GM18951 (cell line): ENCODE data around the gene SMCO2.

ENCODE experiments used
- POLR2A ChIP-seq: IDR thresholded peaks from 4 replicates; pipeline ENCODE4 v1.6.1; 2011; ENCODE audit warnings: mild to moderate bottlenecking; ENCODE audit not compliant: insufficient read length, insufficient read depth; ENCODE audit errors: extremely low read depth
- in situ Hi-C: fragments of 300-500 bp; cut with MboI; formaldehyde crosslinking; loops from one replicate; pipeline ENCODE4 v1.12.0; 2022; ENCODE audit warnings: low sequenced_read_pairs, mixed read lengths, inconsistent platforms; ENCODE audit not compliant: unreplicated experiment

Gene SMCO2

DNA sequence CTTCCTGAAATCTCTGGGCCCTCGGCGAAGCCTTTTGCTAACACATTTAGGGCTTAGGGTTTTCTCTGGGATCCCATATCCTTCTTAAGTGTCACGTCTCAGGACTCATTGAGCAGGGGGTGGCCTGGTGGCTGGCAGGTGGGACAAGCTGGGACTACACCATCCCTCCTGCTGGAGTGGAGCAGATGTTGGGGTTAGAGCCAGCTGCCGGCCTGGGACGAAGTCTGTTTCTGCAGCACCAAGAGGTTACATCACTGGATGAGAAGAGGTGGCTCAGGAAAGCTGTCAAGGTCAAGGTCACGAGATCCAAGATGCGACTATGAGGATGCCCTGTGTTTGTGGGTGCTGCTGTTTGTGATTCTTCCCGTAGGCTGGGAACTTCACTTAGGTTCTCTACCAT lies 16.3 kb downstream of the SMCO2 start:
- in situ Hi-C loops, result no loop called here
- TF ChIP-seq POLR2A, result no peak

DNA sequence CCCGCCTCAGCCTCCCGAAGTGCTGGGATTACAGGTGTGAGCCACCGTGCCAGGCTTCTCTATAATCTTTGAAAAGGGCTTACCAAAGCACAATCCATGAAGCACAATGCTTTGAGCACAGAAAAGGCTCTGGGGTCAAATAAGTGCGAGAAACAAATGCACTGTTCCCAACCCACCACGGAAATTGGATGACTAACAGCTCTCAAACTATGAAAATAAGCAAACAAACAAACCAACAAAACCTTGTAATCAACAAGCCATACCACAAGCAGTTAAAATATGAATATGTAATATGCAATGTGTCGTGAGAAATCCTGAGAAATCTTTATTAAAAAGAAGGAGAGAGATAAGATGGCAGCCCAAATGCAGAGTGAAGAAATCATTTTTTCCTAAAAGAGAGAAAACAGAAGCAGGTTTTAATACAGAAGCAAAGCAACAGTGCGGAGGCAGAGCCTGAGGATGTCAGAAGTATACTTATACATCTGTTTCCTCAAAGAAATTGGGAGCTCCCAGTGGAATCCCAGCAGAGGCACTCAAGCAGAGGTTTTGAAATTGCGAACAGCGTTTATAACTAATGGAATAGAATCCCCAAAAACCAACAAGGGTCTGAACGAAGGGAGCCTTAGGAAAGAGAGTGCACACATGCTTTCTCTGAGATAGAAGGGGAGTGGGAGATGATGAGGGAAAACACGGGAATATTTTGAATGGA lies 17.1 kb downstream of the SMCO2 start:
- TF ChIP-seq POLR2A, result no peak
- in situ Hi-C loops, result no loop called here

DNA sequence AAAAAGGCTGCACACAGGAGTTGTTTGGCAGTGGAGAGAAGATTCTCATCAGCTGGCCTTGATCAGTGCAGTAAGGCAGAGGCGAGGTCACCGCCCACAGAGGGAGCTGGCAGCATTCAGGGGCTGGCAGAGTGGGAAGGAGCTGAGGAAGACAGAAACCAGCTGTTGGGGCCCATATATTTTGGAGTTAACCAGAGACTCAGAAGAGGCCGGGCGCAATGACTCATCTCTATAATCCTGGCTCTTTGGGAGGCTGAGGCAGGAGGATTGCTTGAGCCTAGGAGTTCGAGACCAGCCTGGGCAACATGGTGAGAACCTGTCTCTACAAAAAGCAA lies 17.7 kb downstream of the SMCO2 start:
- TF ChIP-seq POLR2A, result no peak
- in situ Hi-C loops, result no loop called here

DNA sequence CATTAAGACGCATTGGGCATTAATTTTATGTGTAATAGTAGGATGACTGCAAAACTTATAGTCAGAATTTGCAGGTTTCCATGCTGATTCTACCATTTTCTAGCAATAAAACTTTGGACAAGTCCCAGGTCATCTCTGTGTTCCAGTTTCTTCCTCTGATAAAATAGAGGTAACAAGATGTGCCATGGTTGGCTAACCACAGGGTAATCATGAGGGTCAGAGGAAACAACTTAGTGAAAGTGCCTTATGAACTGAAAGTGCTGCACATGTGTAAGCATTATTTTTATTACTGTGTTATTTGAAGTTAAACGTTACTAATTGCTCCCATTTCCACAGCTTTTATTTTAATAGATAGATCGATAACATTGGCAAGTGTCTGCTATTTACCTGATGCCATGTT lies 21.1 kb downstream of the SMCO2 start:
- in situ Hi-C loops, result no loop called here

DNA sequence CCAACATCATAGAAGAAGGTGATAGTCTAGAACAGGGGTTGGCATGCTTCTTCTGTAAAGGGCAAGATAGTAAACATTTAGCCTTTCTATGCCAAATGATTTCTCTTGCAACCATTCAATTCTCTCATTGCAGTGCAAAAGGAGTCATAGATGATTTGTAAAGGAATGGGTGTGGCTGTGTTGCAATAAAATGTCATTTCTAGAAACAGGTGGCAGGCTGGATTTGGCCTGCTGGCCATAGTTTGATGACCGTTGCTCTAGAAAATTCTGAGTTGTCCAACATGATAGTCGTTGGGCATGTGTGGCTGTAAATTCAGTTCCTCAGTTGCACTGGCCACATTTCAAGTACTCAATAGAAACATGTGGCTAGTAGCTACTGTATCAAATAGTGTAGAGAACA lies 21.7 kb downstream of the SMCO2 start:
- no peak for TF ChIP-seq POLR2A
- in situ Hi-C loops, result no loop called here

More for the DNA sequence above, 21.1 kb downstream of the SMCO2 start:
- TF ChIP-seq POLR2A, result no peak

DNA sequence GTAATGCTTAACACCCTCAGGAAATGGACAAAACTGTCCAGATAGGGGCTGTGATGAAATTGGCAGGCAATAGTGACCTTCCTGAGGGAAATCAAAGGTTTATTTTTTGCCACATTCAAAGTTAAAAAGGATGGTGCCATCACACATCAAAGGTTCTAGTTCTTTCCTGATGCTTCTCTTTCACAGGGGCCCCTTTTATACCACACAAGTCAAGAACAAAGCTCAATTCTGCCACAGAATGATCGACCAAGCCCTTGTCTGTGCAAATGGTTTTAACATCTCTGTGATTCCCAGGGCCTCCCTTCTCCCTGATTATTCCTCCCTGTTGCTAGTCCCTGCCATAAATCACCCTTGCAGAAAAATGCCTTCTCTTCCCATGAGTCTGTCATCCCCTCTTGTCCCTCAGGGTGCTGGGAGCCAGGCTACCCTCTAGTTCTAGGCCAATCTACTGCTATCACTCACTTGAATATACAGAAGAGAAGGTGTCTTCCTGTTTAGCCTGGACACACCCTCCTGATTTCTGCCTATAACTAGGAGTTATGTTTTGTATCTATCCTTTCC lies 22.7 kb downstream of the SMCO2 start:
- in situ Hi-C loops, result no loop called here
- no peak for TF ChIP-seq POLR2A

DNA sequence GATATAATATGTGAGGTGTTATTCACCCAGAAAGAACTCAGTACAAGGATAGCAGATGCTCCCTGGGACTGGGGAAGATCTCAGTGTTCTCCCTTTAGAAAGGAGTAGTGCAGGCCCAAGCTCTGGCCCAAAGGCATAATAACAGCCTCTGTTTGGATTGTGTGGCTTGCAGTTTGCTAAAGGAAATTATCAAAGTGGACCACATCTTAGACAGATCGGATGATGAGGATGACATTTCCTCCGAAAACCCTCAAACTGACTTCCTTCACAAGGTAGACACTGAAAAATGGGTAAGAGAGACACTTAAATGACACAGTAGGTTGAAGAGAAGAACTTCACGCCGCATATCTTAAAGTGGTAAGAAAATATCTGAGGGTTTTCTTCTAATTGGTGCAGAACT lies 26.1 kb downstream of the SMCO2 start:
- in situ Hi-C loops, result no loop called here
- TF ChIP-seq POLR2A, result no peak

DNA sequence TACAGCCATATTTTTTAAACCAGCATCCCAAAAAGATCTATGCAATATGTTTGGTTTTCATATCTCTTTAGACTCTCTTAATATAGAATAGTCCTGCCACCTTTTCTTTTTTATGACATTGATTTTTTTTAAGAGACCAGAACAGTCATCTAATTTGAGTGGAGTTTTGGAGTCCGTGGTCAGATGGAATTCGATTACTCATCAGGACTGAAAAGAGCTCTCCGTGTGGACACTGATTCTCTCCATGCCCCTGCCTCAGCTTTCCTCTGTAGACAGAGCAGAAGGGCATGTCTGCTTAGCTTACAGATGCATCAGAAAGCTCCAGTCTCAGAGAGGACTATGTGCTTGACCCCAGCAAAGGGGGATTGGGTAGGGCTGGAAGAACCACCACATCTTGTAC lies 27.8 kb downstream of the SMCO2 start:
- no peak for TF ChIP-seq POLR2A
- in situ Hi-C loops, result no loop called here

DNA sequence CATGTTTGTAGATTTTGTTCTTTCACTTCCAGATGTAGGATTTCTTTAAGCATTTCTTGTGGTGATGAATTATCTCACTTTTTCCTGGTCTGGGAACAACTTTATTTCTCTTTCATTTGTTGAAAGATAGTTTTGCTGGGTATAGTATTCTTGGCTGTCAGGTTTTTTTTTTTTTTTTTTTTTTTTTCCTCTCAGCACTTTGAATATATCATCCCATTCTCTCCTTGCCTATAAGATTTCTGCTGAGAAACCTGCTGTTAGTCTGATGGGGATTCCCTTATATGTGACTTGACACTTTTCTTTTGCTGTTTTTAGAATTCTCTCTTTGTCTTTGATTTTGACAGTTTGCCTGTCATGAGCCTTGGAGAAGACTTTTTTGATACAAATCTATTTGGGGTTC lies 30.5 kb downstream of the SMCO2 start:
- in situ Hi-C loops, result no loop called here

DNA sequence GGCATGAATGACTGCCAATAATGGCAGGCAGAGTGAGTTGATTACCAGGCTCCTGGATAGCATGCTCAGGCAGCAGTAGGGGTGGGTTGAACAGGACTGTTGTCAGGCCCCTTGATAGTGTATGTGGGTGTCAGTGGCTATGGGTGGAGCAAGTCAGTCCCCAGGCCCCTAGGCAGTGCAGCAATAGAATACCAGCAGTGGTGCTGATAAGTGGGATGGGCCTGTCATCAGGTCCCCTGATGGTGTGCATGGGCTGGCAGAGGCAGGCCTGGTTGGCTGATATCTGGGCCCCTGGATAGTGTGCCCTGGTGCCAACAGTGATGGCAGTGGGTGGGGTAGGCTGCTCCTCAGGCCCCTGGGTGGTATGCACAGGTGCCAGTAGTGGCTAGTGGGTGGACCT lies 32.4 kb downstream of the SMCO2 start:
- no peak for TF ChIP-seq POLR2A
- in situ Hi-C loops, result no loop called here

More for the DNA sequence above, 30.5 kb downstream of the SMCO2 start:
- TF ChIP-seq POLR2A, result no peak

DNA sequence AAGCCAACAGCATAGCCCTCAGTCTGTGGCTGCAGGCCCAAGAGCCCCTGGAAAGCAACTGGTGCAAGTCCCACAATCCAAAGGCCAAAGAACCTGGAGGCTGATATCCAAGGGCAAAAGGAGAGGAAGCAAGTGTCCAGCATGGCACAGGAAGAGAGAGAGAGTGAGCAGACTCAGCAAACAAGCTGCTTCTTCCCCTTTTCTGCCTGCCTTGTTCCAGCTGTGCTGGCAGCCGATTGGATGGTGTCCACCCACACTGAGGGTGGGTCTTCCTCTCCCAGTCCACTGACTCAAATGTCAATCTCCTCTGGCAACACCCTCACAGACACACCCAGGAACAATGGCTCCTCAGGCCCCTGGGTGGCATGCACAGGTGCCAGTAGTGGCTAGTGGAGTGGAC lies 33.5 kb downstream of the SMCO2 start:
- no peak for TF ChIP-seq POLR2A
- in situ Hi-C loops, result no loop called here

DNA sequence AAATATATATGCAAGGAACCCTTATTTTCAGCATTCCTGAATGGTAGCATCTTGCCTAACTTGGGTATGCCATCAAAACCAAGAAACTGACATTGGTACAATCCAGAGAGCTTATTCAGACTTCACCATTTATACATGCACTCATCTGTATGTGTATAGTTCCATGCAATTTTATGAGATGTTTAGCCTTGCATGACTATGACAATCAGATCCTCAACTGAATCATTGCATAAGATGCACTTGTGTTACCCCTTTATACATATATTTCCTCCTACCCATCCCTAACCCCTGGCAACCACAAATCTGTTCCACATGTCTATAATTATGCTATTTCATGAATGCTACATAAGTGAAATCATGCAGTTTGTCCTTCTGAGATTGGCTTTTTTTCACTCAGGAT lies 40.4 kb downstream of the SMCO2 start:
- in situ Hi-C loops, result no loop called here
- TF ChIP-seq POLR2A, result no peak

DNA sequence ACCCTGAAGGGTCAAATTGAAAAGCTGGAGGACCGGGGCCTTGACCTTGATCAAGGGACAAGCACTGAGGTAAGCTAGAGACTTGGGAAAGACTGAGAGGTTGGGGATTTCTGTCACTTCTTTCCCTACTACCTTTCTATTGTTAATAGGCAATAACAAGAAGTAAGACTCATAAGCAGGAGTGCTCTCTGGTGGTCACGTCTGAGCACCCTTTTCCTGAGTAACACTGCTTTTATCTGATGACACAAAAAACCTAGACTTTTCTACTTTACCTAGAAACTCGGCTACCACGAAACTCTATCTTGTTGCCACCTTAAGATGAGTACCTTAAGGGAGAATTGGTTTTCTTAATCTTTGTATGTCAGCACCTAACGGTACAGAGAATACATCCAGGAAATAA lies 41.9 kb downstream of the SMCO2 start:
- TF ChIP-seq POLR2A, result no peak
- in situ Hi-C loops, result no loop called here

DNA sequence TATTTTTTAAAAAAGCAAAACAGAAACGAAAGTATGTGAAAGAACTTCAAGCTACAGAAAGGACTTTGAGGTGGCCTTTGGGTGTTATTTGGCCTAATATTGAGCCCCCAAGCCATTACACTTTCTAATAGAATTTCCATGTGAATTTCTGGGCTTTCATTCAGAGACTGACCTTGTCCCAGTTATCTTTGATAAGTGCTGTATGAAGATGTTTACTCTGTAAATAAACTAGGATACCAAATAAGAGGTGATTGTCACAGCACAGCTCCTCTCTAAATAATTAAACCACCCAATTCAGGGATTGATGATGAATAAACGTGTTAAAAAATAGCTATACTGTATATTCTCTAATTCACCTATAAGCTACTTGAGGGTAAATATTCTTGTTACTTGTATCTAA lies 44.7 kb downstream of the SMCO2 start:
- in situ Hi-C loops, result no loop called here
- TF ChIP-seq POLR2A, result no peak
